Upper lobe of left lung (tissue), 6 donors: ENCODE results near the gene STX2. TPM values are rescaled to one million over a fixed set of nuclear protein-coding genes. Genes with fewer than 3 reads are reported as not detected.
A peak's percentile ranks its signal among the peaks of the same experiment; 100 is the strongest.

Experiments
- ATAC-seq, 2 donors: fragments of 200-7000 bp; cut with Tn5 transposase; one replicate each; pipeline ENCODE4 v1.9.1; 2022; ENCODE audit warnings: mild to moderate bottlenecking in 2 of 2, moderate library complexity in 2 of 2; ENCODE audit not compliant: low FRiP score in 2 of 2
- DNase-seq, 2 donors: peaks; one replicate each; pipeline ENCODE4 v3.0.0-alpha.2; 2019 to 2020
- H3K27ac ChIP-seq, 4 donors: fragments of 200-600 bp; sonication (generic); one replicate each; pipeline ENCODE4 v1.5.1; 2016 to 2019
- H3K27me3 ChIP-seq, 4 donors: fragments of 200-600 bp; sonication (generic); one replicate each; pipeline ENCODE4 v1.5.1; 2017 to 2019
- H3K36me3 ChIP-seq, 4 donors: fragments of 200-600 bp; sonication (generic); one replicate each; pipeline ENCODE4 v1.5.1; 2016 to 2019
- H3K4me1 ChIP-seq, 4 donors: fragments of 200-600 bp; sonication (generic); one replicate each; pipeline ENCODE4 v1.5.1; 2018 to 2019
- H3K4me3 ChIP-seq, 4 donors: fragments of 200-600 bp; sonication (generic); one replicate each; pipeline ENCODE4 v1.5.1; 2017 to 2019; ENCODE audit warnings: mild to moderate bottlenecking in 2 of 4, moderate library complexity in 1 of 4
- H3K9me3 ChIP-seq, 4 donors: fragments of 200-600 bp; sonication (generic); one replicate each; pipeline ENCODE4 v1.5.1; 2018 to 2019
- EP300 ChIP-seq, 4 donors: sonication (generic); formaldehyde crosslinking; IDR thresholded peaks; one replicate each; pipeline ENCODE4 v1.5.1; 2017; ENCODE audit warnings: antibody characterized with exemption in 4 of 4, control low read depth in 2 of 4
- POLR2A ChIP-seq, 4 donors: fragments of 450-650 bp; IDR thresholded peaks; one replicate each; pipeline ENCODE4 v1.5.1; 2016 to 2017; ENCODE audit warnings: antibody characterized with exemption in 4 of 4, mild to moderate bottlenecking in 2 of 4
- POLR2AphosphoS5 ChIP-seq, 2 donors: sonication (generic); formaldehyde crosslinking; IDR thresholded peaks; one replicate each; pipeline ENCODE4 v1.5.1; 2017; ENCODE audit warnings: antibody characterized with exemption in 2 of 2
- WGBS, 2 donors: methylation state at CpG; one replicate each; pipeline ENCODE4 v1.1.5; 2017 to 2018; 5-methylcytosine and 5-hydroxymethylcytosine counted together
- total RNA-seq, 6 donors: library from RNA; depleted of rRNA in 4 of 6; stranded (reverse); fragments of >200 nt in 4 of 6; gene quantifications; one replicate each; pipeline versions ENCODE4 v1.1.0 to v1.2.1, GENCODE V29; 2016 to 2021
- TF ChIP-seq, protein P1 (sequence below), 6 experiments: fragments of 450-650 bp in 4 of 6; fragments of 200-600 bp in 2 of 6; sonication (generic) in 2 of 6; IDR thresholded peaks; one replicate each; pipeline ENCODE4 v1.5.1; 2016 to 2019; ENCODE audit warnings: antibody characterized with exemption in 6 of 6
- donor health status: DM: no; HTN: no; CAD: no; lungs with moderate emphysema.
- donor health status: DM: no; HTN: yes; CAD: no; lungs with severe emphysema.

STX2 gene
- total RNA-seq, 6 donors from 2014 or later: 12.4 to 113 (median 27.0) TPM

DNA sequence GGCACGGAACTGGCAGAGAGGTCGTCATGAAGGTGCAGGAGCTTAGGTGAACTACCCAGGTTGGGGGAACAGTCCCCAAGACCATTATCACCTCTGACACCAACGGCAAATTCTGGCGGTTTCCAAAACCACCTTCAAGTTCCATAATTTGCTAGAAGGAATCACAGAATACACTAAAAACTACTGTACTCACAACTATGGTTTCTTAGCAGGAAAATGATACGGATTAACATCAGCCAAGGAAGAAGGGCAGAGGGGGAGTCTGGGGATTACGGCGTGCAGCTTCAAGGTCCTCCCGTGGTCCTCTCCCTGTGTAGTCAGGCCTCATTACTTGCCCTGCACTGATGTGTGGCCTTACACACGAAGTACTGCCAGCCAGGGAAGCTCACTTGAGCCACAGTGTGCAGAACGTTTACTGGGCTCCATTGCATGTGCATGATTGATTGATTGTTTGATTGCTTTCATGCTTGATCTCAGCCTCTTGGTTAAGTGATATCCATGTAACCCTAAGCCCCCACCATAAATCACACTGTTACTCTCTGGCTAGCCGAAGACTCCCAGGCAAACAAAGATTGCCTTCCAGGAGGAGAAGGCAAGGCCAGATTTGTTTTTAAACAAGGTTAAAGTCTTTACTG is 837 bp upstream of the STX2 start:
- Histone ChIP-seq H3K27me3 (no peaks in the 10 kb centered on the region), H3K27ac (peak overlapping the region in 1 of 4 donors; percentile 80), H3K4me3 (peak overlapping the region in 3 of 4 donors; percentile 70 to 99 (median 96)), H3K4me1 (peaks cover 17 to 25% (median 21%) of the 10 kb centered on the region in 4 donors), H3K36me3 (no peaks in the 10 kb centered on the region), H3K9me3 (no peaks in the 10 kb centered on the region)
- TF ChIP-seq, protein P1, sequence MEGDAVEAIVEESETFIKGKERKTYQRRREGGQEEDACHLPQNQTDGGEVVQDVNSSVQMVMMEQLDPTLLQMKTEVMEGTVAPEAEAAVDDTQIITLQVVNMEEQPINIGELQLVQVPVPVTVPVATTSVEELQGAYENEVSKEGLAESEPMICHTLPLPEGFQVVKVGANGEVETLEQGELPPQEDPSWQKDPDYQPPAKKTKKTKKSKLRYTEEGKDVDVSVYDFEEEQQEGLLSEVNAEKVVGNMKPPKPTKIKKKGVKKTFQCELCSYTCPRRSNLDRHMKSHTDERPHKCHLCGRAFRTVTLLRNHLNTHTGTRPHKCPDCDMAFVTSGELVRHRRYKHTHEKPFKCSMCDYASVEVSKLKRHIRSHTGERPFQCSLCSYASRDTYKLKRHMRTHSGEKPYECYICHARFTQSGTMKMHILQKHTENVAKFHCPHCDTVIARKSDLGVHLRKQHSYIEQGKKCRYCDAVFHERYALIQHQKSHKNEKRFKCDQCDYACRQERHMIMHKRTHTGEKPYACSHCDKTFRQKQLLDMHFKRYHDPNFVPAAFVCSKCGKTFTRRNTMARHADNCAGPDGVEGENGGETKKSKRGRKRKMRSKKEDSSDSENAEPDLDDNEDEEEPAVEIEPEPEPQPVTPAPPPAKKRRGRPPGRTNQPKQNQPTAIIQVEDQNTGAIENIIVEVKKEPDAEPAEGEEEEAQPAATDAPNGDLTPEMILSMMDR (IDR thresholded peaks at IDR 0.05): no peak
- TF ChIP-seq POLR2AphosphoS5 (IDR thresholded peaks at IDR 0.05) (no peak), EP300 (IDR thresholded peaks at IDR 0.05) (no peak), POLR2A (IDR thresholded peaks at IDR 0.05) (no peak)
- 64 to 68% methylated on average over 11 of the region's 11 CpGs for WGBS, 2 donors
- ATAC-seq (no peak), DNase-seq (no peak)

DNA sequence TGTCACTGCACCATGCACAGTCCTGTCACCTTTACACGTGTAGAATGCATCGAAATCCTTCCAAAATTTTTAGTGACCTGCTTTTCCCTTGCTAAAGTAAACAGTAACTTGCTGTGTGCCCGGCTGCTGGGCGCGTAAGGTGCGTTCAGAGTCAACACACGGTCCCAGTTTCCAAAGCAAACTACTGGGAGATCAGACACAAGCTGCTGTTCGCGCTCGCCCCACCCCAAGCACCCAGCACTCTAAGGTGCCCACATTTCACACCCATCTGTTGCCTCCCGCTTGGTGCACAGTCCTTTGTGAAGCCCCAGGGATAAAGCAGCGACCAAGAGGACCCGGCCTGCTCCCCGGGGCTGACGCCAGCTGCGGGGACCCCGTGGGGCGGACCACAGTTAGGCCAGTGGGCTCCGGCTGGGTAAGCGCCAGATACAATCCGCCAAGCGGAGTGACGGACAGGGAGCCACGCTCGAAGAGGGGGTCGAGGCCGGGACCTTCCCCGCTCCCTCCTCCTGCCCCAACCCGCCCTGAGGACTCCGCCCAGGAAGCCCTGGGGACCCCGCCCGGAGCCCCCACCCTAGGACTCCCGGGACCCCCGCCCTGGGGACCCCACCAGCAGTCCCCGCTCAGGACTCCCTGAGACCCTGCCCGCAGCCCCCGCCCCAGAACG is 633 bp downstream of the STX2 start:
- no peak for TF ChIP-seq EP300 (IDR thresholded peaks at IDR 0.05)
- TF ChIP-seq POLR2AphosphoS5 (IDR thresholded peaks at IDR 0.05): no peak
- TF ChIP-seq POLR2A (IDR thresholded peaks at IDR 0.05): no peak
- TF ChIP-seq, protein P1 (IDR thresholded peaks at IDR 0.05): no peak
- peak overlapping the region; percentile 80 to 91 (median 82) for H3K27ac ChIP-seq
- WGBS, 2 donors: 8 to 25% methylated on average over 10 to 22 of the region's 38 CpGs
- H3K4me1 ChIP-seq: peaks cover 17 to 25% (median 21%) of the 10 kb centered on the region in 4 donors
- H3K4me3 ChIP-seq: peak overlapping the region; percentile 70 to 99 (median 96)
- DNase-seq: peak in 1 of 2 donors; percentile 38
- H3K27me3 ChIP-seq: no peaks in the 10 kb centered on the region
- H3K36me3 ChIP-seq: no peaks in the 10 kb centered on the region
- ATAC-seq: peak; percentile 34 to 64
- H3K9me3 ChIP-seq: no peaks in the 10 kb centered on the region

DNA sequence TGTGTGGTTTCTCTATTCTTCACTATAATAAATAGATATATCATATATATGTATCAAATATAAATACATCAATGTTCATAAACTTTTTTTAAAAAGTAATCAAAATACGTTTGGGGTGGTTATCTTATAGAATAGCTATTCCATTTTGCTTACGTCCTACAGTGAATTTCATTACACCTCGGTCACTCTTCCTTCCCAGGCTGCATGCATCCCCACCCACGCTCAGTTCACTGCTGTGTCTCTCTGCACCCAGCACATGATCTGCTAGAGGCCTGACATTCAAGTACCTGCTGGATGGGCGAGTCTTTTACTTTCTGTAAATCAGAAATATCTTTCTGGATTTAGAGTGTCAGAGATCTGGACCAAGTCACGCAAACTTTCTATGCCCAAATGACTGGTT is 3.6 kb downstream of the STX2 start:
- Histone ChIP-seq H3K4me1 (peaks cover 22 to 37% (median 29%) of the 10 kb centered on the region in 4 donors), H3K27ac (no peak overlapping the region), H3K9me3 (no peaks in the 10 kb centered on the region), H3K36me3 (no peaks in the 10 kb centered on the region), H3K4me3 (no peak overlapping the region), H3K27me3 (no peaks in the 10 kb centered on the region)
- WGBS, 2 donors: 91 to 93% methylated on average over 6 of the region's 6 CpGs
- DNase-seq (no peak), ATAC-seq (no peak)
- TF ChIP-seq EP300 (IDR thresholded peaks at IDR 0.05): no peak

DNA sequence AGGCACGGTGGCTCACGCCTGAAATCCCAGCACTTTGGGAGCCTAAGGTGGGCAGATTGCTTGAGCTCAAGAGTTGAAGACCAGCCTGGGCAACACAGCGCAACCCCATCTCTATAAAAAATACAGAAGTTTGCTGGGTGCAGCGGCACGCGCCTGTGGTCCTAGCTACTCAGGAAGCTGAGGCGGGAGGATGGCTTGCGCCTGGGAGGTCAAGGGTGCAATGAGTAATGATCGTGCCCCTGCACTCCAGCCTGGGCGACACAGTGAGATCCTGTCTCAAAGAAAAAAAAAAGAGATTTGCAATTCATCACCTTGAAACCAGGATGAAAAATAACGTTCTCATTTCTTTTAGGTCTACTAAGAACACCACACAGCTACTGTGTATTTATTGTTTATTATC is 4.0 kb downstream of the STX2 start:
- Histone ChIP-seq H3K27me3 (no peaks in the 10 kb centered on the region), H3K4me1 (peaks cover 22 to 35% (median 31%) of the 10 kb centered on the region in 4 donors), H3K4me3 (no peak overlapping the region), H3K27ac (no peak overlapping the region), H3K36me3 (no peaks in the 10 kb centered on the region), H3K9me3 (no peaks in the 10 kb centered on the region)
- no peak for ATAC-seq
- DNase-seq: peak in 1 of 2 donors; percentile 35
- 59 to 68% methylated on average over 11 of the region's 11 CpGs for WGBS, 2 donors
- TF ChIP-seq POLR2A (IDR thresholded peaks at IDR 0.05): no peak
- TF ChIP-seq EP300 (IDR thresholded peaks at IDR 0.05): no peak
- TF ChIP-seq POLR2AphosphoS5 (IDR thresholded peaks at IDR 0.05): no peak
- TF ChIP-seq, protein P1 (IDR thresholded peaks at IDR 0.05): no peak

DNA sequence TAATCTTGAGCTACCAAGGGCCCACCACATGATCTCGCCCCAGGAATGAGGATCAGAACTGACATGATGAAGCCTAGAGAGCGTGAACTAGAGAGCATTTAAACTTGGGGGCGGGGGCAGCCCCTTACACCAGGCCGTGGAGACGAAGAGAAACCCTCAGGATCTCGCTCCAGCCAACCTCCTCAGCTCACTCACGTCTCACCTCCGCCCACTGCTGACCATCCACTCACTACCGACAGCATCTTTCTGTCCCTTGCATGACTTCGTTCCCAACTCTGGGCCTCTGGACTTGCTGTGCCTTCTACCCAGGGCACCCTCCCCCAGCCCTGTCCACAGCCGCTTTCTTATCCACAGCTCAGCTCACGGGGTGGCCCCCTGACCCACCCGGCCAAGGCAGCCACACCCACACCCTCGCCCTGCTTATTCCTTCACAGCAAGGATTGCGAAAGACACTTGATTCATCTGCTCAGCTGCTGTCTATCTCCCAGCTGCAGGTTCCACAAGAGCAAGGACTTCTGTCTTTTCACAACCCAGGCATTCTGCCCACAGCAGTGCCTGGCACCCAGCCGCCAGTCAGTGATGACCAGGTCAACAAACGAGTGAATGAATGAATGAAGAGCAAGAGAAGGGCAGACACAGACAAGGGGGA is 6.4 kb downstream of the STX2 start:
- H3K27me3 ChIP-seq: no peaks in the 10 kb centered on the region
- no peak for TF ChIP-seq POLR2A (IDR thresholded peaks at IDR 0.05)
- TF ChIP-seq POLR2AphosphoS5 (IDR thresholded peaks at IDR 0.05): no peak
- TF ChIP-seq, protein P1 (IDR thresholded peaks at IDR 0.05): no peak
- TF ChIP-seq EP300 (IDR thresholded peaks at IDR 0.05): no peak
- WGBS, 2 donors: 69 to 74% methylated on average over 17 of the region's 17 CpGs
- H3K36me3 ChIP-seq: no peaks in the 10 kb centered on the region
- no peak overlapping the region for H3K27ac ChIP-seq
- peaks cover 10 to 19% (median 17%) of the 10 kb centered on the region in 4 donors for H3K4me1 ChIP-seq
- no peak overlapping the region for H3K4me3 ChIP-seq
- peak in 1 of 2 donors; percentile 46 for DNase-seq
- no peaks in the 10 kb centered on the region for H3K9me3 ChIP-seq
- ATAC-seq: peak; percentile 16 to 82
